ENCODE results near the gene PPP4C.

GRCh38 chr16:30026449-30026848 is 49.3 kb upstream of the PPP4C start:
- TF ChIP-seq CTCF (IDR thresholded peaks at IDR 0.05; ENCODE audit: low read depth, low read length, poor library complexity, severe bottlenecking), result no peak
- TF ChIP-seq EZH2phosphoT487 (IDR thresholded peaks at IDR 0.05; ENCODE audit: borderline replicate concordance, low read length), result no peak

All from DOHH2 (cell line).